Activated naive CD4-positive, alpha-beta T cell treated with Interleukin-2 at 50 U/mL for 16 hours (primary cell): Measurements from ENCODE around the gene RPTOR.
"Not testable (repeated sequence)": the region's sequence is repeated elsewhere in the genome, so short reads cannot be mapped to it uniquely, and the experiment has no call there.

ENCODE experiments used
- DNase-seq: peaks from one replicate; pipeline ENCODE4 v3.0.0-alpha.2; 2020

The RPTOR gene

DNA sequence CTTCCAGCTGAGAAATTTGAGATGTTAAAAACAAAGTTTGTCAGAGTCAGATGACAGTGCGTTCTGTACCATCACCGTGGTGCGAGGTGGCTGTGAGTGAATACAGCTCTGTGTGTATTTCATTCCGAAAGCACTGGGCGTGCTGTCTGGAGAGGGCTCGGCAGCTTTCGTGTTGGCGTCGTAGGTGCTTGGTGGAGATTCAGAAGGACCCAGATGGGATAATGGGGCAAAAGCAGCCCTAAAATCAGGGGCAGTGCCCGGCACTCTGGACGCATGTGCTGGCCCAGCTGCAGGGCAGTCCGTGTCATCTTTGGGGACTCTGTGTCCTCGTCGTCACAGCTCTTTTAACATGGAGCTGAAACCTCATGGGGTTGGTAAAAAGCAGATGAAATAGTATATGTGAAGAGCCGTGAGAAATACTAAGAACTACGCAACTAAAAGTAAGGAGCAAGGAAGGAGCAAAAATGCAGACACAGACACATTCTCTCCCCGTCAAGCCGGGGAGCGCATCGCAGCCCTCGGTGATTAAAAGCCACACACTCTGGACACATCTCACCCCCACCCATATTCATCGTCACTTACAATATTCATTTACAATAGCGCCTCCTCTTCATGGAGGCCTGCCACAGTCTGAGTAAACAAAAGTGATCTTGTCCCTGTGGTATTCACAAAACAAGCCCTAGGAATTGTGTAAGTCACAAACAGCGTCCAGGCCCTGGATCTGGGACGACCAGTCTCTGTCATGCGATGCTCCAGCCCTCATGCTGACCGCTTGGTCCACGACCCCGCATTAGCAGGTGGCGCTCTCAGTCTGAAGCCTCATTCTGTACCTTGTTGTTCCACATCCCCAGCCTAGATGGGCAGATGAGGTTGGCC lies 206.7 kb downstream of the RPTOR start:
- DNase-seq: no peak

DNA sequence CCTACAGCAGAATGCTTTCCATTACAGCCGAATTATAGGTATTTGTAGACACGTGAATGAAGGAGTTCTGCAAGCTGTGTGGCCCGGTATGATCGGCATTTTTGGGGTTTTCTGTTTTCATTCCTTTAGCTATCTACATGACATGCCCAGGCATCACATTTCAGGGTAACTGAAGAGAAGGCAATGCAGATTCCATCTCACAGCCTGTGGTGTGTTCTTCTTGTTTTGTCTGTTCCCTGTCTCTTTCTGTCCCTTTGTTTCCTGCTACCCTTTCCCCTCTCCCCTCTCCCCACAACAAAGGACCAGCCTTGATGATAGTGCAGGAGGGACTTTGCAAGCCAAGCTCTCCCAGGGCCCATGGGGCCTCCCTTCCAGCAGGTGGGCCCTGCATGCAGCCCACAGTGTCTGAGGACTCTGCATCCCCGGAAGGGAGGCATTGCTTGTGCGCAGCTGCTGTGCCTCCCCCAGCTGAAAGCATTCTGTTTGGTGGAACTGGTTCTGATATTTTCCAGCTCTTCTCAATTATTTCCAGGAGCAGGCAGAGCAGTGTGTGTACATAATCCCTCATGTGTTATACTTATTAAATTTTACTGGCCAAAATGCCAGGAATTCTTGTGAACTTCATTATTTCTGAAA lies 207.4 kb downstream of the RPTOR start:
- DNase-seq: no peak

GRCh38 chr17:80753685-80754345 lies 209.2 kb downstream of the RPTOR start:
- DNase-seq: no peak

DNA sequence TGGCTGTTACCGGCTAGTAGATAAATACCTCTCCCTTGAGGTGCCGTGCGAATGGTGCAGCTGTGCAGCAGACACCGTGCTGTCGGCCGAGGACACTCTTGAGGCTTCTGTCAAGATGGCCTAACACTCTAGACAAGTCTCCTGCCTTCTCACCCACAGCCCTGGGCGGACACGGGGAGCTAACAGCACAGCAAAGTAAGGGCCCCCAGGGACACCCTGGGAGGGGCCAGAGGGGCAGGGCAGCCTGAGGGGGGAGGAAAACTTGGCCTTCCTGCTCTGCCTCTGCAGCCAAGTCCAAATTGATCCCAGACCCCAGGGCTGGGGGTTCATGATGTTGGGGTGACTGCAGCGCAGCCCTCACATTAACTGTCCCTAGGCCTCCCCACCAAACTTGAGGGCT lies 210.2 kb downstream of the RPTOR start:
- DNase-seq: no peak

DNA sequence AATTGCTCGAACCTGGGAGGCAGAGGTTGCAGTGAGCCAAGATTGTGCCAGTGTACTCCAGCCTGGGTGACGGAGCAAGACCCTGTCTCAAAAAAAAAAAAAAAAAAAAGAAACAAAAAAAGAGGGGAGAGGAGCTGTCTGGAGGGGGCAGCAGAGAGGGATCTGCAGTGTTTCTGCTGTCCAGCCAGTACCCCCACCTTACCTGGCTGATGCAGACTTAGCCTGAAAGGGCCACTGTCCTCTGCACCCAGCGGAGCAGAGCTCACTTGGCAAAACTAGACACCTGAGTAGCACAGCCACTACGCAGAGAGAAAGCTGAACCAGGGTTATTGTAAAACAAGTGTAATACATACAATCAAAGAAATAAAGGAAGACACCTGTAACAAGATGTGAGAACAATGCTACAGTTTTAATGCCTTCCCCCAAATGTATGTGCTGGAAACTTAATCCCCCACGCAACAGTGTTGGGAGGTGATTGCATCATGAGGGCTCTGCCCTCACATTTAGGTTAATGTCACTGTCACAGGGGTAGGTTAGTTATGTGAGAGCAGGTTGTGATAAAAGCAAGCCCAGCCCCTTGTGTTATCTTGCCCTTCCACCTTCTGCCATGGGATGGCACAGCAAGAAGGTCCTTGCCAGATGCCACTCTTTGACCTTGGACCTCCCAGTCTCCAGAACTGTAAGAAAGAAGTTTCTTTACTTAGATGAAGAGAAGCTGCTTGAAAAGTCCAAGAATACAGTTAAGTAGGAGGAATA lies 211.2 kb downstream of the RPTOR start:
- DNase-seq: no peak

- DNase-seq: no peak
These were observed 214.1 kb downstream of the RPTOR start for GRCh38 chr17:80758481-80759376.

GRCh38 chr17:80759377-80759673 lies 214.7 kb downstream of the RPTOR start:
- peak; percentile 46 for DNase-seq

DNA sequence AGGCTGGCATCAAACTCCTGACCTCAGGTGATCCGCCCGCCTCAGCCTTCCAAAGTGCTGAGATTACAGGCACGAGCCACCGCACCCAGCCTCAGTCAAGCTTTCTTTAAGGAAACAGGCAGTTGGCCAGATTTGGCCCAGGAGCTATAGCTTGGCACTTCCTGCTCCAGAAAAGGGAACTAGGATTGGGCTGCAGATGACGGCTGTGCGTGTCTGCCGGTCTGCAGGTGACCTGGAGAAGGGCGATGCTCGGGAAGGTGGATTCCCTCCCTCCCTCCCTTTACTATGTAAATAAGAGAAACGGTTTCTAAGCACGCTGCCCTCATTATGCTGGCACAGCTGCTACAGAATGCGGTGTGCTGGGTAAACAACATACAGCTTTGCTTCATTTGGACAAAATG lies 215.9 kb downstream of the RPTOR start:
- DNase-seq: no peak

DNA sequence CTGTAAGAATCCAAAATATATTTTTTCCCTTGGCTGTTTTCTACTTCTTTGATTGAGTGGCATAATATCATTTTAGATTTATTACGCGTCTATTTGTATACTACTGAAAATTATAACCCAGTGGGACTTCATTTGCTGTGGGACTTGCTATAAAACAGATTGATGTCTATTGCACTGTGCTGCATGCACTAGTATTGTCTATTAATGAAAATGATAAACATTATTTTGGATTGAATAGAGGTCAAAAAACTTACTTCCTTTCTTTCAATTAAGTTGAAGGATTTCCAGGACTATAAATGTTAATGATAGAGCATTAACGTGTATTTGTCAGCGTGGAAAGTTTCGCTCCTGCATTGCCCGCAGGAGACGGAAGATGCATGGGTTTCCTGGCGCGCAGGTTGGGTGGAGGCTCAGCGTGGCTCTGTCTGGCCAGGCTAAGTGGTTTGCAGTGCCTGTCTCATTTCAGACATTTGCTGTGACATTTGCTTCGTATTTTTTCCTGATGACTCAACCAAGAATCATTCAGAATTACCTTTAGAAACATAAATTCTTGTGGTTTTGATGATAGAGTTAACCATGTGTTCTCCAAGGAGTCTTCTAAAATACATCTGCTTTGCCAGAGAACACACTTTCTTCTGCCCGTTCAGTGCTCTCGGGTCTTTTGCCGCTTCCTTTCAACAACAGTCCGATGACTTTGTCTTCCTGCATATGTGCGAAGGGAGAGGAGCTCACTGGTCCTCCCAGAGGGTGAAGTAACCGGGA lies 216.7 kb downstream of the RPTOR start:
- peak; percentile 80 for DNase-seq

GRCh38 chr17:80762076-80762475 lies 217.4 kb downstream of the RPTOR start:
- DNase-seq: no peak

DNA sequence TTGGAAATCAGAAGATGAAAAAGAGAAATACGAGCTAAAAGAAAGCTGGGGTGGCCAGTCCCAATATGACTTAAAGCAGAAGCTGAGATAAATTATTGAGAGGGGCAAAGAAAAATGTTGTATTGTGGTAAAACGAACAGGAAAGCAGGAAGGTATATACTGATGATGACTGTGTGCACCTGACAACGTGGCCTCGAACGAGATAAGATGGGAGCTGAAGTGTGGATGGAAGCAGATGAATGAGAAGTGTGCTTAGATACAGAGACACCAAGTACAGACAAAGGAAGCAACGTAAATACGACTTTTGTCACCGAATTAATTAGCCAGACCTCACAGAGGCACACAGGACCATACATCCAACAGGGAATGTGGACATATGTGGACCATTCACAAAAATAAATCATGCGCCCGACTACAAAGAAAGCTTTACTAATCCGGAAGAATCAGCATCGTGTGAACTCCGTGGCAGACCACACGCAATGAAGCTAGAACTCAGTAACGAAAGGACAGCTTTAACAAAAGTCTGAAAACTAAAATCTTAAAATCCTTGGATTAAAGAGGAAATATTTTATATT lies 218.7 kb downstream of the RPTOR start:
- DNase-seq: no peak

GRCh38 chr17:80764627-80765145 lies 220.0 kb downstream of the RPTOR start:
- not testable (repeated sequence) for DNase-seq

DNA sequence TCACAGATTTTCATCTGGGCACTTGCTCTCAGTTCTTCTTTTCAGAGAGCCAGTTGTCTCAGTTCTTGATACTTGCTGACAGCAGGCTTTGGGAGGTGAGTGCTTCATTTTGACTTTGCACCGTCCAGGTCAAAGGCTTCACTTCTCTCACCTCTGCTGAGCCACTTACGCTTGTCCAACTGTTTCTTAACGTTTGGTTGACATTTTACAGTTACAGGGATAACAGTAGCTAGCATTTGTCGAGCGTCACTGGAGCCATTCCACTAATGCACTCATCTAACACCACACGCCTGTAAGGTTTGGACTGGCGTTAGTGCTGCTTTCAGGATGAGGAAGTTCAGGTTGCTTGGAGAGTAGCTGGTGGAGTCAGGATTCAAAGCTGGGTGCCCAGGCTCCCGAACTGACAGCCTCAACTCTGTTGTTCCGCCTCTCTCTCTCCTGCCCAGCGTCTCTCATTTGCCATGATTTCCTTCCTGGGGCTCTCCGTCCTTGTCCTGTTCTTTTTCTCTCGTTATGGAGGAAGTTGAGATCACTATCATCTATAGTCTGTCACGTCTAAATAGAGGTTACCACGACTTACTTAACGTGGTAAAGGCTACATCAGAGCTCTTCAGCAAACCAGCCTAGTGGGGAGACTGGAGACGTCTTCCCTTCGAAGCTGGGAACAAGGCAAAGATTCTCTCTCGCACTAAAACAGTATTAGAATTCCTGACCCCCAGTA lies 220.8 kb downstream of the RPTOR start:
- DNase-seq: no peak

DNA sequence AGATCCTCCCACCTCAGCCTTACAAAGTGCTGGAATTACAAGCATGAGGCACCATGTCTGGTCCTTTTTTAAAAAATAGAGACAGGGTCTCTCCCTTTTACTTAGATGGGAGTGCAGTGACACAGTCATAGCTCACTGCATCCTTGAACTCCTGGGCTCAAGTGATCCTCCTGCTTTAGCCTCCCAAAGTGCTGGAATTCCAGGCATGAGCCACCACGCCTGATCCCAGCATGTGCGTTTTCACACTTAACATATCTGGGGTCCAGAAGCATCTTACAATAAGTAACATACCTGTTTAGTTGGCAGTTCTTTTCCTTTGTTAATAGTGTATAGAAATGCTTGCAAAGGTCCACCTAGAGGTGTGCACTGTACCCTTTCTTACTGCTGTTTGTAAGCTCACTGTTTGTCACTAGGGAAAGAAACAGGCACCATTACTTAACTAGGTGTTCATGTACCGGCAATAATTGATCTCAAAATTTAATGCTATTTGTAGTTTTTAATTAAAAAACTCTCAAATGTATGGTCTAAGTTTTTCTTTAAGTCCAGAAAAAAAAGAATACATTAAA lies 221.7 kb downstream of the RPTOR start:
- DNase-seq: no peak

- no peak for DNase-seq
These were observed 223.8 kb downstream of the RPTOR start for GRCh38 chr17:80768389-80768788.

DNA sequence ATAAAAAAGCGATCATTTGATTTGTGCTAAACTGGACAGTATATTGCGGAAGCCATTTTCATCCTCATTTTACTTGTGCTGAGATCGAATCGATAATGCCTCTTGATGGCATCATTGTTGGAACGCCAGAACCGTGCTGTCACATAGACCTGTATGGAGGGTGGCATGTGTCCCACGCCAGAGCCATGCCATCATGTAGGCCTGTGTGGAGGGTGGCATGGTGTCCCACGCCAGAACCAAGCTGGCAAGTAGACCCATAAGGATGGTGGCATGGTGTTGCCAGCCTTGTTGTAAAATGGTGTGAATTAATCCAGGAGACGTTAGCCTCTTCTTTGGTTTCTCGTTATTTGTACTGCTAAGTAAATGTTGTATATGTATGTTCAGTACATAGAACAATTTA lies 224.3 kb downstream of the RPTOR start:
- DNase-seq: no peak

GRCh38 chr17:80769516-80769915 lies 224.9 kb downstream of the RPTOR start:
- no peak for DNase-seq

- DNase-seq: no peak
These were observed 225.4 kb downstream of the RPTOR start for GRCh38 chr17:80769936-80770625.
